Panc1 (cell line): ENCODE data around the gene NUP43. TPM values are rescaled to one million over a fixed set of nuclear protein-coding genes. Genes with fewer than 3 reads are reported as not detected.

Experiments used
- ATAC-seq: fragments of 200-7000 bp; cut with Tn5 transposase; 2 replicates; pipeline ENCODE4 v1.9.1; 2020; ENCODE audit warnings: mild to moderate bottlenecking, moderate library complexity
- BruUV-seq: library from RNA; stranded (reverse); fragments of 400-500 nt; replicated peaks from 2 replicates; lab custom pipeline; 2021; lab: Mats Ljungman, UMichigan
- CTCF ChIA-PET: fragments of 300-600 bp; sonication (Branson Sonifier 250); formaldehyde crosslinking; loops from one replicate; lab custom pipeline; 2022; ENCODE audit warnings: antibody characterized with exemption; lab: Charles Lee
- POLR2A ChIA-PET: fragments of 300-600 bp; sonication (Branson Sonifier 250); formaldehyde crosslinking; loops from one replicate; lab custom pipeline; 2022; ENCODE audit warnings: antibody characterized with exemption; lab: Charles Lee
- DNase-seq: peaks from one replicate; pipeline ENCODE4 v3.0.0-alpha.2; 2010; ENCODE audit warnings: low read depth, low spot score
- H3K27ac ChIP-seq: 2 replicates; pipeline ENCODE4 v1.5.1; 2011; ENCODE audit warnings: mild to moderate bottlenecking, low read length, inconsistent platforms
- H3K27me3 ChIP-seq: fragments of 200-500 bp; sonication (Bioruptor generic); 2 replicates; pipeline ENCODE4 v1.6.0; 2014; ENCODE audit warnings: low read length, inconsistent platforms; ENCODE audit not compliant: control insufficient read depth, insufficient read depth
- H3K36me3 ChIP-seq: fragments of 200-500 bp; sonication (Bioruptor generic); 2 replicates; pipeline ENCODE4 v1.5.1; 2014; ENCODE audit warnings: inconsistent platforms, mild to moderate bottlenecking, low read length, moderate library complexity; ENCODE audit not compliant: control insufficient read depth, insufficient read depth
- H3K4me1 ChIP-seq: 2 replicates; pipeline ENCODE4 v1.5.1; 2011; ENCODE audit warnings: inconsistent platforms, mild to moderate bottlenecking, low read length, moderate library complexity; ENCODE audit not compliant: control insufficient read depth, insufficient read depth
- H3K4me3 ChIP-seq, 2 experiments: 2 replicates each; pipeline ENCODE4 v1.5.1; 2011 to 2012; ENCODE audit warnings: low read depth in 2 of 2, low read length in 2 of 2, mild to moderate bottlenecking in 2 of 2, inconsistent platforms in 1 of 2, moderate library complexity in 1 of 2
- H3K9me3 ChIP-seq: fragments of 200-500 bp; sonication (Bioruptor generic); 2 replicates; pipeline ENCODE4 v1.5.1; 2014; ENCODE audit warnings: low read depth, mild to moderate bottlenecking, inconsistent platforms, low read length, moderate library complexity; ENCODE audit not compliant: control insufficient read depth, insufficient read depth
- POLR2AphosphoS5 ChIP-seq: IDR thresholded peaks from 2 replicates; pipeline ENCODE4 v1.6.1; 2012; ENCODE audit warnings: mild to moderate bottlenecking, low read depth, low read length, moderate library complexity
- SIN3A ChIP-seq: IDR thresholded peaks from 2 replicates; pipeline ENCODE4 v1.6.1; 2012; ENCODE audit warnings: low read depth, mild to moderate bottlenecking, low read length, moderate library complexity, borderline replicate concordance; ENCODE audit not compliant: insufficient read depth
- TCF7L2 ChIP-seq: IDR thresholded peaks from 2 replicates; pipeline ENCODE4 v1.6.1; 2011; ENCODE audit warnings: mild to moderate bottlenecking, low read depth, low read length, inconsistent platforms
- in situ Hi-C: cut with HindIII; loops from 2 replicates; pipeline ENCODE4 v1.10.0; 2016; ENCODE audit warnings: low sequenced_read_pairs, low pct_unique_long_range_greater_than_20kb
- intact Hi-C: fragments of 100-400 bp; cut with micrococcal nuclease; formaldehyde crosslinking; loops from one replicate; pipeline ENCODE4 v1.10.0; 2022; ENCODE audit not compliant: unreplicated experiment
- total RNA-seq: library from RNA; stranded (reverse); gene quantifications from one replicate; pipeline ENCODE4 v1.2.1, GENCODE V29; 2021; ENCODE audit not compliant: unreplicated experiment
- TF ChIP-seq, protein P1 (sequence below), 2 experiments: IDR thresholded peaks; 2 replicates each; pipeline ENCODE4 v1.6.1; 2011 to 2012; ENCODE audit warnings: low read depth in 2 of 2, control low read depth in 1 of 2, low read length in 1 of 2, mild to moderate bottlenecking in 1 of 2, moderate library complexity in 1 of 2; ENCODE audit not compliant: insufficient read depth in 1 of 2
- TF ChIP-seq, protein P2 (sequence below): fragments of 450-650 bp; IDR thresholded peaks from 2 replicates; pipeline ENCODE4 v1.5.1; 2017; ENCODE audit warnings: mild to moderate bottlenecking

NUP43 gene
- total RNA-seq, 1 experiment from 2014 or later: 53.6 TPM

DNA sequence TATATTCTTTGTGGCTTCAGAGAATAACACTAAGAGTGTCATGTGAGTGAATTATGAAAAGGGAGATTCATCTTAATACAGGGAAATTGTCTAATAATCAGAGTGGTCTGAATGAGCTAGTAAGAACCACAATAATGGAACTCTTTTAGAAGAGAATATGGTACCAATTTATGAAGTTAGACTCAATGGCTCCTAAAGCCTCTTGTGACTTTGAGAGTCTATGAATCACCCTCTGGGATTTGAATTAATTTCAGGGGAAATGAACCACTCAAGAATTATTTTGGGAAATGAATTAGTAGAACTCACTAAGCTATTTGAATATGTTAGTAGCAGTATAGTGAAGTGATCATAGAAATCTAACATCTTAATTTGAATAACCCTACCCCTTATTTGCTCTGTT is 17.5 kb upstream of the NUP43 start:
- Histone ChIP-seq H3K4me1 (peaks cover 12% of the 10 kb centered on the region; the same call in 1 of the 2 replicates), H3K4me3 (no peak overlapping the region), H3K27ac (no peak overlapping the region), H3K27me3 (no peaks in the 10 kb centered on the region), H3K9me3 (peaks cover 7% of the 10 kb centered on the region; the same call in 1 of the 2 replicates), H3K36me3 (peaks cover 2% of the 10 kb centered on the region; the same call in 1 of the 2 replicates)
- in situ Hi-C loops (no loop called here), intact Hi-C loops (no loop called here)
- TF ChIP-seq SIN3A (no peak), POLR2AphosphoS5 (no peak), TCF7L2 (no peak)
- TF ChIP-seq, protein P1, sequence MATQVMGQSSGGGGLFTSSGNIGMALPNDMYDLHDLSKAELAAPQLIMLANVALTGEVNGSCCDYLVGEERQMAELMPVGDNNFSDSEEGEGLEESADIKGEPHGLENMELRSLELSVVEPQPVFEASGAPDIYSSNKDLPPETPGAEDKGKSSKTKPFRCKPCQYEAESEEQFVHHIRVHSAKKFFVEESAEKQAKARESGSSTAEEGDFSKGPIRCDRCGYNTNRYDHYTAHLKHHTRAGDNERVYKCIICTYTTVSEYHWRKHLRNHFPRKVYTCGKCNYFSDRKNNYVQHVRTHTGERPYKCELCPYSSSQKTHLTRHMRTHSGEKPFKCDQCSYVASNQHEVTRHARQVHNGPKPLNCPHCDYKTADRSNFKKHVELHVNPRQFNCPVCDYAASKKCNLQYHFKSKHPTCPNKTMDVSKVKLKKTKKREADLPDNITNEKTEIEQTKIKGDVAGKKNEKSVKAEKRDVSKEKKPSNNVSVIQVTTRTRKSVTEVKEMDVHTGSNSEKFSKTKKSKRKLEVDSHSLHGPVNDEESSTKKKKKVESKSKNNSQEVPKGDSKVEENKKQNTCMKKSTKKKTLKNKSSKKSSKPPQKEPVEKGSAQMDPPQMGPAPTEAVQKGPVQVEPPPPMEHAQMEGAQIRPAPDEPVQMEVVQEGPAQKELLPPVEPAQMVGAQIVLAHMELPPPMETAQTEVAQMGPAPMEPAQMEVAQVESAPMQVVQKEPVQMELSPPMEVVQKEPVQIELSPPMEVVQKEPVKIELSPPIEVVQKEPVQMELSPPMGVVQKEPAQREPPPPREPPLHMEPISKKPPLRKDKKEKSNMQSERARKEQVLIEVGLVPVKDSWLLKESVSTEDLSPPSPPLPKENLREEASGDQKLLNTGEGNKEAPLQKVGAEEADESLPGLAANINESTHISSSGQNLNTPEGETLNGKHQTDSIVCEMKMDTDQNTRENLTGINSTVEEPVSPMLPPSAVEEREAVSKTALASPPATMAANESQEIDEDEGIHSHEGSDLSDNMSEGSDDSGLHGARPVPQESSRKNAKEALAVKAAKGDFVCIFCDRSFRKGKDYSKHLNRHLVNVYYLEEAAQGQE (IDR thresholded peaks at IDR 0.05; ENCODE audit: insufficient read depth in 1 of 2, low read depth in 2 of 2, low read length in 1 of 2): no peak
- TF ChIP-seq, protein P2, sequence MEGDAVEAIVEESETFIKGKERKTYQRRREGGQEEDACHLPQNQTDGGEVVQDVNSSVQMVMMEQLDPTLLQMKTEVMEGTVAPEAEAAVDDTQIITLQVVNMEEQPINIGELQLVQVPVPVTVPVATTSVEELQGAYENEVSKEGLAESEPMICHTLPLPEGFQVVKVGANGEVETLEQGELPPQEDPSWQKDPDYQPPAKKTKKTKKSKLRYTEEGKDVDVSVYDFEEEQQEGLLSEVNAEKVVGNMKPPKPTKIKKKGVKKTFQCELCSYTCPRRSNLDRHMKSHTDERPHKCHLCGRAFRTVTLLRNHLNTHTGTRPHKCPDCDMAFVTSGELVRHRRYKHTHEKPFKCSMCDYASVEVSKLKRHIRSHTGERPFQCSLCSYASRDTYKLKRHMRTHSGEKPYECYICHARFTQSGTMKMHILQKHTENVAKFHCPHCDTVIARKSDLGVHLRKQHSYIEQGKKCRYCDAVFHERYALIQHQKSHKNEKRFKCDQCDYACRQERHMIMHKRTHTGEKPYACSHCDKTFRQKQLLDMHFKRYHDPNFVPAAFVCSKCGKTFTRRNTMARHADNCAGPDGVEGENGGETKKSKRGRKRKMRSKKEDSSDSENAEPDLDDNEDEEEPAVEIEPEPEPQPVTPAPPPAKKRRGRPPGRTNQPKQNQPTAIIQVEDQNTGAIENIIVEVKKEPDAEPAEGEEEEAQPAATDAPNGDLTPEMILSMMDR: no peak
- DNase-seq (no peak), ATAC-seq (no peak)
- ChIA-PET POLR2A (no interaction called here), CTCF (no interaction called here)
- TSS peak; percentile 54 for BruUV-seq

DNA sequence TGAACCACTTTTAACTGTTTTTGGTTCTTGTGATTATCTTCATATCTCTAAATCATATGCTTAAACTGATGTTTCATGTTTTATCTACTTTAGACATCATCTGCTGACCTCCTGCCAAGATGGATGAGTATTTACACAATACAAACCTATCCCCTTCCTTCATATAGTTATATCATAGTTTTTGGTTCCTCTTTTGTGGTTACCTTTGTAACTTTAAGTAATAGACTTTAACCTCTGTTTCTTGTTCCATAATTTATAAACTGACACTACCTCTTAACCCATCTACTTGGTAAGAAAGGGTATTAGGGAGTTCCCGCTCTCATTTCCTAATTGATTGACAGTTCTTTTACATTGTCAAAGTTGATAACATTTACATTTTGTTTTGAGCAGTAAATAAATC is 15.1 kb upstream of the NUP43 start:
- no TSS peak for BruUV-seq
- in situ Hi-C loops: no loop called here
- POLR2A ChIA-PET: no interaction called here

More for the DNA sequence above, 15.1 kb upstream of the NUP43 start:
- Histone ChIP-seq H3K4me3 (no peak overlapping the region), H3K27ac (no peak overlapping the region), H3K27me3 (no peaks in the 10 kb centered on the region), H3K4me1 (peaks cover 1% of the 10 kb centered on the region; the same call in 1 of the 2 replicates), H3K36me3 (peaks cover 2% of the 10 kb centered on the region; the same call in 1 of the 2 replicates), H3K9me3 (peaks cover 6% of the 10 kb centered on the region; the same call in 1 of the 2 replicates)
- intact Hi-C loops: no loop called here
- no peak for ATAC-seq
- CTCF ChIA-PET: no interaction called here
- TF ChIP-seq POLR2AphosphoS5: no peak
- no peak for TF ChIP-seq SIN3A
- TF ChIP-seq, protein P1 (IDR thresholded peaks at IDR 0.05; ENCODE audit: insufficient read depth in 1 of 2, low read depth in 2 of 2, low read length in 1 of 2): no peak
- TF ChIP-seq, protein P2: no peak
- TF ChIP-seq TCF7L2: no peak
- no peak for DNase-seq
